ENCODE data around the gene SLC6A7. TPM values are rescaled to one million over a fixed set of nuclear protein-coding genes. Genes with fewer than 3 reads are reported as not detected.

The SLC6A7 gene
- total RNA-seq, 2 donors from 2014 or later, result not detected

DNA sequence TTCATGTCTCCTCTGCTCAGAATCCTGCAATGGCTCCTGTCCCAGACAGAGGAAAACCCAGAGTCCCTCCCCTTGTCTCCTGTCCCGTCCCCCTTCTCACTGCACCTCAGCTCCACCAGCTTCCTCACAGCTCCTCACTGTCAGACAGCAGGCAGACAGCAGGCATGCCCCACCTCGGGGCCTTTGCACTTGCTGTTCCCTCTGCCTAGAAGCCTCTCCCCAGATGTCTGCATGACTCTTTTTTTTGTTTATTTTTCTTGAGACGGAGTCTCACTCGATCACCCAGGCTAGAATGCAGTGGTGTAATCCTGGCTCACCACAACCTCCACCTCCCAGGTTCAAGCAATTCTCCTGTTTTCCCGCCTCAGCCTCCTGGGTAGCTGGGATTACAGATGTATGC is 8.8 kb upstream of the SLC6A7 start:
- no peak for DNase-seq (ENCODE audit: low spot score)
- Histone ChIP-seq H3K27ac (peak overlapping the region; percentile 80 to 91), H3K4me1 (peaks cover 0 to 33% of the 10 kb centered on the region in 2 donors), H3K36me3 (no peaks in the 10 kb centered on the region), H3K9me3 (no peaks in the 10 kb centered on the region), H3K27me3 (no peaks in the 10 kb centered on the region), H3K4me3 (no peak overlapping the region)
- TF ChIP-seq, protein P1, sequence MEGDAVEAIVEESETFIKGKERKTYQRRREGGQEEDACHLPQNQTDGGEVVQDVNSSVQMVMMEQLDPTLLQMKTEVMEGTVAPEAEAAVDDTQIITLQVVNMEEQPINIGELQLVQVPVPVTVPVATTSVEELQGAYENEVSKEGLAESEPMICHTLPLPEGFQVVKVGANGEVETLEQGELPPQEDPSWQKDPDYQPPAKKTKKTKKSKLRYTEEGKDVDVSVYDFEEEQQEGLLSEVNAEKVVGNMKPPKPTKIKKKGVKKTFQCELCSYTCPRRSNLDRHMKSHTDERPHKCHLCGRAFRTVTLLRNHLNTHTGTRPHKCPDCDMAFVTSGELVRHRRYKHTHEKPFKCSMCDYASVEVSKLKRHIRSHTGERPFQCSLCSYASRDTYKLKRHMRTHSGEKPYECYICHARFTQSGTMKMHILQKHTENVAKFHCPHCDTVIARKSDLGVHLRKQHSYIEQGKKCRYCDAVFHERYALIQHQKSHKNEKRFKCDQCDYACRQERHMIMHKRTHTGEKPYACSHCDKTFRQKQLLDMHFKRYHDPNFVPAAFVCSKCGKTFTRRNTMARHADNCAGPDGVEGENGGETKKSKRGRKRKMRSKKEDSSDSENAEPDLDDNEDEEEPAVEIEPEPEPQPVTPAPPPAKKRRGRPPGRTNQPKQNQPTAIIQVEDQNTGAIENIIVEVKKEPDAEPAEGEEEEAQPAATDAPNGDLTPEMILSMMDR (IDR thresholded peaks at IDR 0.05), result no peak

DNA sequence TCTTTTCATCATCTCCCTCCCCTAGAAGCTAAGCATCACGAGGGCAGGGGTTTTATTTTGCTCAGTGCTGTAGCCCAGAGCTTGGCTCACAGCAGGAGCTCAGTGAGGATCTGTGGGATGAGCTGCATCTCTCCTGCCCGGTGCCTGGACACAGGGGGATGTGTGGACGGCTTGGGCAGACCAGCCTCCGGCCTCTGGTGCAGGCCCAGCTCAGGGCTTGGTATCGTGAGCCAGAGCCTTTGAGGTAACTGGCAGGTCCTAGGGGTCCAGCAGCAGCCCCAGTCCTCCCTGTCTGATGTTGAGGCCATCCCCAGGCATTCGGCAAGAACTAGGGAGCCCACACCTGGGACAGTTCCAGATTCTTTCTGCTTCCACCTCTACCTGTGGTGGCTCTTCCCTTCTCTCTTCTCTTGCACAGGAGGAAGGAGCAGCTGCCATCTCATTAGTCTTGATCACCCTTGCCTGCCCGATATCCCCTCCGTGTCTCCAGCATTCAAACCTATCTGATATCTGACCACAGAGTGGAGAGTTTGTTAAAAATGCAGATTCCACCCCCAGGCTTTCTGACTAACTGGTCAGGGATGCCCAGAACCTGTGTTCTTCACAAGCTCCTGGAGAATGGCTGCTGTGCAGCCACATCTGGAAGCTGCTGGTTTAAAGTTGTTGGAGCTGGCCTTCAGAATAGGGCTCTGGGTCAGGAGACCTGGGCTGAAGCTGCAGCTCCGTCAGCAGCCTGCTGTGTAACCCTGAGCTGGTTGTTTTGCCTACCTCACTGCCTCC is 7.9 kb upstream of the SLC6A7 start:
- DNase-seq (ENCODE audit: low spot score), result no peak
- H3K27me3 ChIP-seq, result no peaks in the 10 kb centered on the region
- H3K36me3 ChIP-seq, result no peaks in the 10 kb centered on the region
- peak overlapping the region; percentile 80 to 91 for H3K27ac ChIP-seq
- TF ChIP-seq, protein P1 (IDR thresholded peaks at IDR 0.05), result no peak
- peaks cover 0 to 25% of the 10 kb centered on the region in 2 donors for H3K4me1 ChIP-seq
- H3K4me3 ChIP-seq, result no peak overlapping the region
- no peaks in the 10 kb centered on the region for H3K9me3 ChIP-seq

DNA sequence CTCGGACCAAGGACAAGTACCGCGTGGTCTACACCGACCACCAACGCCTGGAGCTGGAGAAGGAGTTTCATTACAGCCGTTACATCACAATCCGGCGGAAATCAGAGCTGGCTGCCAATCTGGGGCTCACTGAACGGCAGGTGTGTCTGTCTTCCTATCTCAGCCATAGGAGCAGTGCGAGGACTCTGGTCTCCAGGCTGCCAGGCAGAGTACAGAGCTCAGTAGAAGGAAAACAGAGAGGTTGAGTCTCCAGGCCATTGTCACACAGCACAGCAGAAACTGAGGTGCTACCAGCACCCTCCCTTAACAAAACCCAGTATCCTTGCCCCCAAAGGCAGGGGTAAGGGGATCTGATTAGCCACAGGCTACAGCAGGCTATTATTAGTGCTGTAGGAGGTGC is 7.1 kb upstream of the SLC6A7 start:
- no peaks in the 10 kb centered on the region for H3K36me3 ChIP-seq
- H3K4me3 ChIP-seq, result no peak overlapping the region
- TF ChIP-seq, protein P1 (IDR thresholded peaks at IDR 0.05), result no peak
- no peaks in the 10 kb centered on the region for H3K9me3 ChIP-seq
- no peak overlapping the region for H3K27ac ChIP-seq
- DNase-seq (ENCODE audit: low spot score), result no peak
- no peaks in the 10 kb centered on the region for H3K27me3 ChIP-seq
- H3K4me1 ChIP-seq, result peaks cover 0 to 23% of the 10 kb centered on the region in 2 donors

DNA sequence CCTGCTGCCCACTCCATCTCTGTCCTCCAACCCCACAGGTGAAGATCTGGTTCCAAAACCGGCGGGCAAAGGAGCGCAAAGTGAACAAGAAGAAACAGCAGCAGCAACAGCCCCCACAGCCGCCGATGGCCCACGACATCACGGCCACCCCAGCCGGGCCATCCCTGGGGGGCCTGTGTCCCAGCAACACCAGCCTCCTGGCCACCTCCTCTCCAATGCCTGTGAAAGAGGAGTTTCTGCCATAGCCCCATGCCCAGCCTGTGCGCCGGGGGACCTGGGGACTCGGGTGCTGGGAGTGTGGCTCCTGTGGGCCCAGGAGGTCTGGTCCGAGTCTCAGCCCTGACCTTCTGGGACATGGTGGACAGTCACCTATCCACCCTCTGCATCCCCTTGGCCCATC is 6.4 kb upstream of the SLC6A7 start:
- Histone ChIP-seq H3K4me3 (no peak overlapping the region), H3K27me3 (no peaks in the 10 kb centered on the region), H3K36me3 (no peaks in the 10 kb centered on the region), H3K9me3 (no peaks in the 10 kb centered on the region), H3K4me1 (peaks cover 0 to 23% of the 10 kb centered on the region in 2 donors), H3K27ac (no peak overlapping the region)
- no peak for DNase-seq (ENCODE audit: low spot score)
- TF ChIP-seq, protein P1 (IDR thresholded peaks at IDR 0.05), result no peak

DNA sequence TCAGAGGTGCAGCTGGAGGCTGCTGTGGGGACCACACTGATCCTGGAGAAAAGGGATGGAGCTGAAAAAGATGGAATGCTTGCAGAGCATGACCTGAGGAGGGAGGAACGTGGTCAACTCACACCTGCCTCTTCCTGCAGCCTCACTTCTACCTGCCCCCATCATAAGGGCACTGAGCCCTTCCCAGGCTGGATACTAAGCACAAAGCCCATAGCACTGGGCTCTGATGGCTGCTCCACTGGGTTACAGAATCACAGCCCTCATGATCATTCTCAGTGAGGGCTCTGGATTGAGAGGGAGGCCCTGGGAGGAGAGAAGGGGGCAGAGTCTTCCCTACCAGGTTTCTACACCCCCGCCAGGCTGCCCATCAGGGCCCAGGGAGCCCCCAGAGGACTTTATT is 5.9 kb upstream of the SLC6A7 start:
- TF ChIP-seq, protein P1 (IDR thresholded peaks at IDR 0.05), result no peak

More for the DNA sequence above, 5.9 kb upstream of the SLC6A7 start:
- peaks cover 0 to 23% of the 10 kb centered on the region in 2 donors for H3K4me1 ChIP-seq
- H3K4me3 ChIP-seq, result no peak overlapping the region
- H3K27me3 ChIP-seq, result no peaks in the 10 kb centered on the region
- no peaks in the 10 kb centered on the region for H3K9me3 ChIP-seq
- H3K36me3 ChIP-seq, result no peaks in the 10 kb centered on the region
- DNase-seq (ENCODE audit: low spot score), result no peak
- no peak overlapping the region for H3K27ac ChIP-seq

Data from right atrium auricular region (tissue), 2 donors.